IMR-90 (cell line): Measurements from ENCODE around the gene DNMT3B. TPM values are rescaled to one million over a fixed set of nuclear protein-coding genes. Genes with fewer than 3 reads are reported as not detected.
A peak's percentile ranks its signal among the peaks of the same experiment; 100 is the strongest.

ENCODE experiments used
- ATAC-seq: fragments of 200-7000 bp; cut with Tn5 transposase; 2 replicates; pipeline ENCODE4 v1.9.1; 2020; ENCODE audit warnings: low read depth, mild to moderate bottlenecking, moderate library complexity
- BruUV-seq: library from RNA; stranded (reverse); fragments of 400-500 nt; replicated peaks from 2 replicates; lab custom pipeline; 2021; lab: Mats Ljungman, UMichigan
- CTCF ChIA-PET: fragments of 300-600 bp; formaldehyde crosslinking; extraction: SDS; loops from one replicate; lab custom pipeline; 2021; ENCODE audit warnings: antibody characterized with exemption; lab: Yijun Ruan, JAX
- POLR2A ChIA-PET: fragments of 300-600 bp; sonication (Branson Sonifier 250); formaldehyde crosslinking; loops from one replicate; lab custom pipeline; 2022; ENCODE audit warnings: antibody characterized with exemption; ENCODE audit not compliant: unreplicated experiment; lab: Charles Lee
- DNase-seq: peaks from one replicate; pipeline ENCODE4 v3.0.0; 2013
- H2AFZ ChIP-seq: replicated peaks from 2 replicates; pipeline ENCODE3; 2013; ENCODE audit warnings: low read length, mild to moderate bottlenecking; ENCODE audit not compliant: poor library complexity
- H2AK5ac ChIP-seq: 2 replicates; pipeline ENCODE4 v1.6.1; 2013; ENCODE audit warnings: low read depth, low read length, inconsistent platforms
- H2AK9ac ChIP-seq: replicated peaks from 2 replicates; pipeline ENCODE3; 2013; ENCODE audit warnings: mild to moderate bottlenecking, low read depth, low read length, moderate library complexity; ENCODE audit not compliant: poor library complexity
- H2BK120ac ChIP-seq: 2 replicates; pipeline ENCODE4 v1.6.1; 2013; ENCODE audit warnings: low read depth, low read length, inconsistent platforms
- H2BK15ac ChIP-seq: 3 replicates; pipeline ENCODE4 v1.6.1; 2013; ENCODE audit warnings: low read depth, low read length, inconsistent platforms
- H2BK20ac ChIP-seq: 2 replicates; pipeline ENCODE4 v1.6.1; 2013; ENCODE audit warnings: low read depth, mild to moderate bottlenecking, inconsistent platforms, low read length, moderate library complexity
- H2BK5ac ChIP-seq: 2 replicates; pipeline ENCODE4 v1.6.1; 2013; ENCODE audit warnings: mild to moderate bottlenecking, low read depth, low read length, inconsistent platforms; ENCODE audit not compliant: poor library complexity, severe bottlenecking
- H3K14ac ChIP-seq: replicated peaks from 2 replicates; pipeline ENCODE4 v1.6.1; 2013; ENCODE audit warnings: low read depth, low read length, inconsistent platforms
- H3K18ac ChIP-seq: 2 replicates; pipeline ENCODE4 v1.6.1; 2013; ENCODE audit warnings: low read depth, low read length, control low read depth
- H3K23ac ChIP-seq: 2 replicates; pipeline ENCODE4 v1.6.1; 2013; ENCODE audit warnings: low read depth, low read length, inconsistent platforms
- H3K27ac ChIP-seq: 2 replicates; pipeline ENCODE4 v1.5.1; 2013; ENCODE audit warnings: mild to moderate bottlenecking, control low read depth, low read length; ENCODE audit not compliant: insufficient read depth
- H3K27me3 ChIP-seq: 2 replicates; pipeline ENCODE4 v1.6.1; 2013; ENCODE audit warnings: low read length; ENCODE audit not compliant: control insufficient read depth, insufficient read depth
- H3K36me3 ChIP-seq: 2 replicates; pipeline ENCODE4 v1.6.1; 2013; ENCODE audit warnings: low read length, mixed read lengths; ENCODE audit not compliant: control insufficient read depth, insufficient read depth
- H3K4ac ChIP-seq: 2 replicates; pipeline ENCODE4 v1.6.1; 2013; ENCODE audit warnings: low read depth, low read length, inconsistent platforms
- H3K4me1 ChIP-seq: 2 replicates; pipeline ENCODE4 v1.6.1; 2013; ENCODE audit warnings: low read length, mixed read lengths; ENCODE audit not compliant: control insufficient read depth, insufficient read depth
- H3K4me2 ChIP-seq: 2 replicates; pipeline ENCODE4 v1.6.1; 2013; ENCODE audit warnings: low read depth, mild to moderate bottlenecking, control low read depth, low read length, moderate library complexity
- H3K4me3 ChIP-seq: 2 replicates; pipeline ENCODE4 v1.5.1; 2013; ENCODE audit warnings: low read depth, mild to moderate bottlenecking, control low read depth, low read length, moderate library complexity; ENCODE audit not compliant: insufficient read depth
- H3K56ac ChIP-seq: 2 replicates; pipeline ENCODE4 v1.6.1; 2013; ENCODE audit warnings: low read length, inconsistent platforms; ENCODE audit not compliant: insufficient read depth; ENCODE audit errors: extremely low read depth
- H3K79me1 ChIP-seq, 2 experiments: 2 replicates each; pipeline ENCODE4 v1.6.1; 2013; ENCODE audit warnings: low read length in 2 of 2, inconsistent platforms in 1 of 2, low read depth in 1 of 2
- H3K9ac ChIP-seq: 2 replicates; pipeline ENCODE4 v1.6.1; 2013; ENCODE audit warnings: low read depth, low read length, control low read depth
- H3K9me1 ChIP-seq: 2 replicates; pipeline ENCODE4 v1.6.1; 2013; ENCODE audit warnings: low read length, inconsistent platforms; ENCODE audit not compliant: insufficient read depth
- H3K9me3 ChIP-seq: 2 replicates; pipeline ENCODE4 v1.6.1; 2013; ENCODE audit warnings: low read length; ENCODE audit not compliant: control insufficient read depth, insufficient read depth
- H4K20me1 ChIP-seq: 2 replicates; pipeline ENCODE4 v1.6.1; 2013; ENCODE audit warnings: low read length, inconsistent platforms; ENCODE audit not compliant: insufficient read depth
- H4K5ac ChIP-seq: 2 replicates; pipeline ENCODE4 v1.6.1; 2013; ENCODE audit warnings: mild to moderate bottlenecking, low read depth, low read length, control low read depth
- H4K8ac ChIP-seq, 2 experiments: 2 replicates each; pipeline ENCODE4 v1.6.1; 2013; ENCODE audit warnings: low read depth in 2 of 2, low read length in 2 of 2, control low read depth in 1 of 2, inconsistent platforms in 1 of 2
- H4K91ac ChIP-seq: 2 replicates; pipeline ENCODE4 v1.6.1; 2013; ENCODE audit warnings: low read depth, low read length, inconsistent platforms; ENCODE audit not compliant: insufficient read depth
- CEBPB ChIP-seq: IDR thresholded peaks from 2 replicates; pipeline ENCODE4 v1.6.1; 2012; ENCODE audit warnings: low read depth, low read length, improper control_type of control experiment
- CHD1 ChIP-seq: IDR thresholded peaks from 2 replicates; pipeline ENCODE4 v1.6.1; 2012; ENCODE audit warnings: low read depth, low read length, improper control_type of control experiment
- FOS ChIP-seq: fragments of 150-350 bp; IDR thresholded peaks from 2 replicates; pipeline ENCODE4 v1.6.1; 2016; ENCODE audit warnings: low read depth, low read length
- MAFK ChIP-seq: IDR thresholded peaks from 2 replicates; pipeline ENCODE4 v1.6.1; 2012; ENCODE audit warnings: low read depth, low read length, improper control_type of control experiment
- MAZ ChIP-seq: IDR thresholded peaks from 2 replicates; pipeline ENCODE4 v1.6.1; 2012; ENCODE audit warnings: low read depth, mild to moderate bottlenecking, low read length, improper control_type of control experiment, moderate library complexity, borderline replicate concordance
- MXI1 ChIP-seq: IDR thresholded peaks from 2 replicates; pipeline ENCODE4 v1.6.1; 2012; ENCODE audit warnings: low read depth, mild to moderate bottlenecking, low read length, moderate library complexity, borderline replicate concordance
- RAD21 ChIP-seq: IDR thresholded peaks from 2 replicates; pipeline ENCODE4 v1.6.1; 2012; ENCODE audit warnings: low read length, improper control_type of control experiment
- RCOR1 ChIP-seq: IDR thresholded peaks from 2 replicates; pipeline ENCODE4 v1.6.1; 2012; ENCODE audit warnings: mild to moderate bottlenecking, low read length, improper control_type of control experiment; ENCODE audit not compliant: insufficient replicate concordance
- RFX5 ChIP-seq: IDR thresholded peaks from 2 replicates; pipeline ENCODE4 v1.8.0; 2012; ENCODE audit warnings: low read depth, mild to moderate bottlenecking, low read length, moderate library complexity
- SMC3 ChIP-seq: fragments of 150-350 bp; IDR thresholded peaks from 2 replicates; pipeline ENCODE4 v1.6.1; 2016; ENCODE audit warnings: low read depth, mild to moderate bottlenecking, antibody characterized with exemption, low read length, moderate library complexity
- WGBS, 2 experiments: methylation state at CpG; one replicate each; pipeline versions ENCODE4 v1.1.5 to v1.1.7; 2013; ENCODE audit warnings: missing lambda C conversion rate in 2 of 2; ENCODE audit not compliant: insufficient read length in 1 of 2; ENCODE audit errors: extremely low coverage in 2 of 2; 5-methylcytosine and 5-hydroxymethylcytosine counted together
- dilution Hi-C: fragments of 300-500 bp; cut with HindIII; formaldehyde crosslinking; loops from one replicate; pipeline ENCODE4 v1.14.3; 2018; ENCODE audit warnings: low sequenced_read_pairs; ENCODE audit not compliant: unreplicated experiment
- in situ Hi-C: fragments of 300-500 bp; cut with MboI; formaldehyde crosslinking; loops from 3 replicates; pipeline ENCODE4 v1.14.3; 2019; ENCODE audit warnings: low sequenced_read_pairs, inconsistent platforms, mixed read lengths
- intact Hi-C: fragments of 100-400 bp; cut with micrococcal nuclease; formaldehyde crosslinking; loops from 2 replicates; pipeline ENCODE4 v1.10.0; 2022
- polyA plus RNA-seq, 3 experiments: library from polyadenylated mRNA; depleted of rRNA; stranded (reverse); fragments of >200 nt; gene quantifications; 2 replicates each; pipeline ENCODE4 v1.2.3, GENCODE V29; 2012; ENCODE audit warnings: low replicate concordance in 1 of 3
- total RNA-seq: library from RNA; depleted of rRNA; stranded (reverse); fragments of >200 nt; gene quantifications from 2 replicates; pipeline ENCODE4 v1.2.3, GENCODE V29; 2012
- TF ChIP-seq, protein P1 (sequence below): conservative IDR thresholded peaks from 2 replicates; pipeline ENCODE4 v1.5.1; 2012; ENCODE audit warnings: mild to moderate bottlenecking, low read depth, low read length, improper control_type of control experiment
- TF ChIP-seq, protein P2 (sequence below): fragments of 150-350 bp; IDR thresholded peaks from 2 replicates; pipeline ENCODE4 v1.6.1; 2016; ENCODE audit warnings: low read depth, mild to moderate bottlenecking, low read length, moderate library complexity, borderline replicate concordance
- TF ChIP-seq, protein P3 (sequence below): fragments of 150-350 bp; IDR thresholded peaks from 2 replicates; pipeline ENCODE4 v1.6.1; 2017; ENCODE audit warnings: mild to moderate bottlenecking, antibody characterized with exemption, low read length, low read depth

Gene DNMT3B
- total and polyA plus RNA-seq, 2 of the 4 experiments (the other 2 are of a cell fraction): 1.3 to 1.9 TPM

DNA sequence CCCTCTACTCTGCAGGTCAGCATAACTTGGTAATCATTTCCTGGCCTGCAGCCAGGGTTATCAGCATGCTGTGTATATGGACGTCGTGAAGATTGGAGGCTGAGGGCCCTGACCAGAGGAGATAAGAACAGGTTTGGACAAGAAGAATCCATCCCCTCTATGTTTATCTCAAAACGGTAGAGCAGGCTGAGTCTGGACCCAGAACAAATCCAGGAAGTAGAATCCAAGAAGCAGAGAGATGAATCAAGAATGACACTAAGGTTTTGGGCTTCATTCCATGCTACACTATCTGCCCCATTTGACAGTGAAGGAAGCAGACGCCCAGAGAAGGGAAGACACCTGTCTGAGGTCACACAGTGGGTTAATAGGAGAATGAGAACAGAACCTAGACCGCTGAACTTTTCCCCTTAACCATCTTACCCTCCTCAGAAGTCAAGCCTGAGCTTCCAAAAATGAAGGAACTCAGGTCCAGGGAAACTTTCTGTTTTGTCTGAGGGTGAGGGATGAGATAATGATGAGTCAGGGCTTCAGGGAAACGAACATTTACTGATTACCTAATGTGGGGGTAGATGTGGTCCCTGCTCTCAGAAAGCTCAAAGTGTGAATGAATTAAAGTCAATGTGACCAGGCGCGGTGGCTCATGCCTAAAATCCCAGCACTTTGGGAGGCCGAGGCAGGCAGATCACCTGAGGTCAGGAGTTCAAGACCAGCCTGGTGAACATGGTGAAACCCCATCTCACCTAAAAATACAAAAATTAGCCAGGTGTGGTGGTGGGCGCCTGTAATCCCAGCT is 9.5 kb upstream of the DNMT3B start:
- Histone ChIP-seq H2BK120ac (peak overlapping the region; percentile 55), H4K91ac (peak overlapping the region; percentile 57), H3K36me3 (no peaks in the 10 kb centered on the region), H2AFZ (peak overlapping the region; percentile 90), H3K9me3 (no peaks in the 10 kb centered on the region), H4K20me1 (no peaks in the 10 kb centered on the region), H4K8ac (peak overlapping the region; percentile 9 to 74; a peak in 3 of 4 replicates), H2AK9ac (peak overlapping the region; percentile 70), H3K27ac (peak overlapping the region; percentile 38; the same call in 1 of the 2 replicates), H2BK15ac (peak overlapping the region; percentile 88; the same call in 2 of the 3 replicates), H3K27me3 (no peaks in the 10 kb centered on the region), H2BK5ac (peak overlapping the region; percentile 55), H3K9ac (no peak overlapping the region), H3K18ac (peak overlapping the region; percentile 62; the same call in 1 of the 2 replicates), H3K79me1 (no peaks in the 10 kb centered on the region), H3K4me1 (peaks cover 13% of the 10 kb centered on the region), H3K23ac (peak overlapping the region; percentile 69; the same call in 1 of the 2 replicates), H3K4ac (peak overlapping the region; percentile 86), H3K4me3 (no peak overlapping the region), H2BK20ac (peak overlapping the region; percentile 90), H3K56ac (no peak overlapping the region), H3K4me2 (peak overlapping the region; percentile 55), H3K9me1 (peaks cover 13% of the 10 kb centered on the region), H2AK5ac (peak overlapping the region; percentile 84), H4K5ac (peak overlapping the region; percentile 72), H3K14ac (peak overlapping the region; percentile 32)
- dilution Hi-C loops (no loop called here), in situ Hi-C loops (no loop called here), intact Hi-C loops (no loop called here)
- DNase-seq (peak; percentile 82), ATAC-seq (peak; percentile 79)
- POLR2A ChIA-PET: interaction anchor here (1.1 kb wide), 1 partner anchor 9 kb away, joined by 4 read pairs; the partner anchor contains the start of gene COMMD7
- no TSS peak for BruUV-seq
- CTCF ChIA-PET: interaction anchor here (0.6 kb wide), 1 partner anchor 16 kb away, joined by 3 read pairs; no protein-coding TSS in a partner anchor
- WGBS, 2 experiments: no CpG with 5 or more reads among the region's 10 CpGs
- TF ChIP-seq RAD21 (no peak), CHD1 (no peak), RCOR1 (no peak), SMC3 (no peak), MAZ (no peak), MXI1 (no peak), RFX5 (no peak), CEBPB (peak; percentile 52; the same call in 1 of the 2 replicates), MAFK (peak; percentile 96), FOS (no peak; the same call in 1 of the 2 replicates)
- TF ChIP-seq, protein P1, sequence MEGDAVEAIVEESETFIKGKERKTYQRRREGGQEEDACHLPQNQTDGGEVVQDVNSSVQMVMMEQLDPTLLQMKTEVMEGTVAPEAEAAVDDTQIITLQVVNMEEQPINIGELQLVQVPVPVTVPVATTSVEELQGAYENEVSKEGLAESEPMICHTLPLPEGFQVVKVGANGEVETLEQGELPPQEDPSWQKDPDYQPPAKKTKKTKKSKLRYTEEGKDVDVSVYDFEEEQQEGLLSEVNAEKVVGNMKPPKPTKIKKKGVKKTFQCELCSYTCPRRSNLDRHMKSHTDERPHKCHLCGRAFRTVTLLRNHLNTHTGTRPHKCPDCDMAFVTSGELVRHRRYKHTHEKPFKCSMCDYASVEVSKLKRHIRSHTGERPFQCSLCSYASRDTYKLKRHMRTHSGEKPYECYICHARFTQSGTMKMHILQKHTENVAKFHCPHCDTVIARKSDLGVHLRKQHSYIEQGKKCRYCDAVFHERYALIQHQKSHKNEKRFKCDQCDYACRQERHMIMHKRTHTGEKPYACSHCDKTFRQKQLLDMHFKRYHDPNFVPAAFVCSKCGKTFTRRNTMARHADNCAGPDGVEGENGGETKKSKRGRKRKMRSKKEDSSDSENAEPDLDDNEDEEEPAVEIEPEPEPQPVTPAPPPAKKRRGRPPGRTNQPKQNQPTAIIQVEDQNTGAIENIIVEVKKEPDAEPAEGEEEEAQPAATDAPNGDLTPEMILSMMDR: no peak
- TF ChIP-seq, protein P2, sequence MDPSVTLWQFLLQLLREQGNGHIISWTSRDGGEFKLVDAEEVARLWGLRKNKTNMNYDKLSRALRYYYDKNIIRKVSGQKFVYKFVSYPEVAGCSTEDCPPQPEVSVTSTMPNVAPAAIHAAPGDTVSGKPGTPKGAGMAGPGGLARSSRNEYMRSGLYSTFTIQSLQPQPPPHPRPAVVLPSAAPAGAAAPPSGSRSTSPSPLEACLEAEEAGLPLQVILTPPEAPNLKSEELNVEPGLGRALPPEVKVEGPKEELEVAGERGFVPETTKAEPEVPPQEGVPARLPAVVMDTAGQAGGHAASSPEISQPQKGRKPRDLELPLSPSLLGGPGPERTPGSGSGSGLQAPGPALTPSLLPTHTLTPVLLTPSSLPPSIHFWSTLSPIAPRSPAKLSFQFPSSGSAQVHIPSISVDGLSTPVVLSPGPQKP: no peak
- TF ChIP-seq, protein P3, sequence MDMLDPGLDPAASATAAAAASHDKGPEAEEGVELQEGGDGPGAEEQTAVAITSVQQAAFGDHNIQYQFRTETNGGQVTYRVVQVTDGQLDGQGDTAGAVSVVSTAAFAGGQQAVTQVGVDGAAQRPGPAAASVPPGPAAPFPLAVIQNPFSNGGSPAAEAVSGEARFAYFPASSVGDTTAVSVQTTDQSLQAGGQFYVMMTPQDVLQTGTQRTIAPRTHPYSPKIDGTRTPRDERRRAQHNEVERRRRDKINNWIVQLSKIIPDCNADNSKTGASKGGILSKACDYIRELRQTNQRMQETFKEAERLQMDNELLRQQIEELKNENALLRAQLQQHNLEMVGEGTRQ: no peak
